ELF-1 (cell line): ENCODE results near the gene TBC1D22B.
"Not testable (repeated sequence)": the region's sequence is repeated elsewhere in the genome, so short reads cannot be mapped to it uniquely, and the experiment has no call there.

ENCODE experiments used
- DNase-seq: peaks from one replicate; pipeline ENCODE4 v3.0.0-alpha.2; 2016; ENCODE audit warnings: low read depth, low spot score

The TBC1D22B gene

GRCh38 chr6:37303091-37303660 is 45.6 kb downstream of the TBC1D22B start:
- no peak for DNase-seq

- DNase-seq = no peak
Measured at GRCh38 chr6:37303891-37304503, 46.4 kb downstream of the TBC1D22B start.

- DNase-seq = no peak
Measured at GRCh38 chr6:37304766-37305165, 47.2 kb downstream of the TBC1D22B start.

GRCh38 chr6:37305841-37306425 is 48.4 kb downstream of the TBC1D22B start:
- no peak for DNase-seq

GRCh38 chr6:37306624-37307222 is 49.2 kb downstream of the TBC1D22B start:
- DNase-seq = no peak

GRCh38 chr6:37307484-37307883 is 49.9 kb downstream of the TBC1D22B start:
- DNase-seq = not testable (repeated sequence)

GRCh38 chr6:37308069-37308815 is 50.7 kb downstream of the TBC1D22B start:
- DNase-seq = no peak

- no peak for DNase-seq
Measured at GRCh38 chr6:37309046-37309445, 51.5 kb downstream of the TBC1D22B start.

GRCh38 chr6:37309692-37310091 is 52.1 kb downstream of the TBC1D22B start:
- DNase-seq = no peak

GRCh38 chr6:37310966-37311365 is 53.4 kb downstream of the TBC1D22B start:
- DNase-seq = no peak

- DNase-seq = no peak
Measured at GRCh38 chr6:37311741-37312473, 54.3 kb downstream of the TBC1D22B start.

GRCh38 chr6:37313723-37314486 is 56.3 kb downstream of the TBC1D22B start:
- no peak for DNase-seq

- DNase-seq = peak; percentile 58
Measured at GRCh38 chr6:37314487-37315156, 57.0 kb downstream of the TBC1D22B start.

- no peak for DNase-seq
Measured at GRCh38 chr6:37315157-37315515, 57.6 kb downstream of the TBC1D22B start.

GRCh38 chr6:37316071-37316470 is 58.5 kb downstream of the TBC1D22B start:
- DNase-seq = no peak

- no peak for DNase-seq
Measured at GRCh38 chr6:37317312-37318038, 59.9 kb downstream of the TBC1D22B start.

GRCh38 chr6:37319156-37319555 is 61.6 kb downstream of the TBC1D22B start:
- no peak for DNase-seq

GRCh38 chr6:37319856-37320480 is 62.4 kb downstream of the TBC1D22B start:
- no peak for DNase-seq

GRCh38 chr6:37320646-37321045 is 63.1 kb downstream of the TBC1D22B start:
- peak; percentile 56 for DNase-seq
